Retinal pigment epithelial cell (primary cell): ENCODE measurements around the gene HPD.

Experiments
- DNase-seq: peaks from one replicate; pipeline ENCODE4 v3.0.0-alpha.2; 2010; ENCODE audit warnings: low read depth
- H3K4me3 ChIP-seq: 2 replicates; pipeline ENCODE4 v1.5.1; 2011; ENCODE audit warnings: mild to moderate bottlenecking, low read length, control low read depth, moderate library complexity
- TF ChIP-seq, protein P1 (sequence below): conservative IDR thresholded peaks from 2 replicates; pipeline ENCODE4 v1.5.1; 2011; ENCODE audit warnings: low read depth, low read length, control low read depth, inconsistent platforms

Gene HPD

GRCh38 chr12:121820056-121820455 lies 38.6 kb downstream of the HPD start:
- no peak for DNase-seq
- TF ChIP-seq, protein P1, sequence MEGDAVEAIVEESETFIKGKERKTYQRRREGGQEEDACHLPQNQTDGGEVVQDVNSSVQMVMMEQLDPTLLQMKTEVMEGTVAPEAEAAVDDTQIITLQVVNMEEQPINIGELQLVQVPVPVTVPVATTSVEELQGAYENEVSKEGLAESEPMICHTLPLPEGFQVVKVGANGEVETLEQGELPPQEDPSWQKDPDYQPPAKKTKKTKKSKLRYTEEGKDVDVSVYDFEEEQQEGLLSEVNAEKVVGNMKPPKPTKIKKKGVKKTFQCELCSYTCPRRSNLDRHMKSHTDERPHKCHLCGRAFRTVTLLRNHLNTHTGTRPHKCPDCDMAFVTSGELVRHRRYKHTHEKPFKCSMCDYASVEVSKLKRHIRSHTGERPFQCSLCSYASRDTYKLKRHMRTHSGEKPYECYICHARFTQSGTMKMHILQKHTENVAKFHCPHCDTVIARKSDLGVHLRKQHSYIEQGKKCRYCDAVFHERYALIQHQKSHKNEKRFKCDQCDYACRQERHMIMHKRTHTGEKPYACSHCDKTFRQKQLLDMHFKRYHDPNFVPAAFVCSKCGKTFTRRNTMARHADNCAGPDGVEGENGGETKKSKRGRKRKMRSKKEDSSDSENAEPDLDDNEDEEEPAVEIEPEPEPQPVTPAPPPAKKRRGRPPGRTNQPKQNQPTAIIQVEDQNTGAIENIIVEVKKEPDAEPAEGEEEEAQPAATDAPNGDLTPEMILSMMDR: no peak
- no peak overlapping the region for H3K4me3 ChIP-seq

GRCh38 chr12:121819212-121819949 lies 39.3 kb downstream of the HPD start:
- no peak for DNase-seq
- TF ChIP-seq, protein P1: no peak
- no peak overlapping the region for H3K4me3 ChIP-seq

GRCh38 chr12:121817648-121818043 lies 41.0 kb downstream of the HPD start:
- no peak overlapping the region for H3K4me3 ChIP-seq
- TF ChIP-seq, protein P1: no peak
- no peak for DNase-seq

GRCh38 chr12:121816925-121817647 lies 41.6 kb downstream of the HPD start:
- no peak for DNase-seq
- H3K4me3 ChIP-seq: no peak overlapping the region
- TF ChIP-seq, protein P1: no peak

- no peak overlapping the region for H3K4me3 ChIP-seq
- DNase-seq: no peak
- TF ChIP-seq, protein P1: no peak
Measured at GRCh38 chr12:121815263-121815662, 43.4 kb downstream of the HPD start.

GRCh38 chr12:121814429-121815119 lies 44.1 kb downstream of the HPD start:
- no peak for DNase-seq

More at GRCh38 chr12:121814429-121815119, 44.1 kb downstream of the HPD start:
- TF ChIP-seq, protein P1: no peak
- no peak overlapping the region for H3K4me3 ChIP-seq
